B cell (primary cell): ENCODE results near the gene DNMBP. TPM values are rescaled to one million over a fixed set of nuclear protein-coding genes. Genes with fewer than 3 reads are reported as not detected.
A peak's percentile ranks its signal among the peaks of the same experiment; 100 is the strongest.

Source experiments
- ATAC-seq: fragments of 200-7000 bp; cut with Tn5 transposase; one replicate; pipeline ENCODE4 v1.10.0; 2021; ENCODE audit warnings: low read depth, mild to moderate bottlenecking, moderate number of reproducible peaks, moderate library complexity
- CTCF ChIA-PET: fragments of 350-600 bp; sonication (Branson Sonifier 250); formaldehyde crosslinking; loops from one replicate; lab custom pipeline; 2021; ENCODE audit warnings: antibody characterized with exemption, inconsistent platforms; lab: Charles Lee
- POLR2A ChIA-PET: fragments of 350-600 bp; sonication (Branson Sonifier 250); formaldehyde crosslinking; loops from one replicate; lab custom pipeline; 2021; ENCODE audit warnings: antibody characterized with exemption; lab: Charles Lee
- DNase-seq: peaks from one replicate; pipeline ENCODE4 v3.0.0; 2013
- H2AFZ ChIP-seq: 2 replicates; pipeline ENCODE4 v1.6.1; 2012; ENCODE audit warnings: mild to moderate bottlenecking, low read depth, low read length; ENCODE audit not compliant: insufficient read depth, poor library complexity, severe bottlenecking
- H3K27ac ChIP-seq, 2 donors: 1 replicate in 1 of 2; 2 replicates in 1 of 2; pipeline ENCODE4 v1.5.1; 2012 to 2013; ENCODE audit warnings: low read length in 2 of 2, mild to moderate bottlenecking in 2 of 2, moderate library complexity in 1 of 2
- H3K27me3 ChIP-seq, 4 experiments: fragments of 200-600 bp in 1 of 4; sonication (generic) in 1 of 4; replicated peaks in 1 of 4; 1 replicate in 2 of 4; 2 replicates in 2 of 4; pipeline versions ENCODE4 v1.6.1 to v1.7.0; 2013 to 2016; ENCODE audit warnings: low read length in 3 of 4, mild to moderate bottlenecking in 2 of 4, mixed read lengths in 1 of 4, moderate library complexity in 1 of 4; ENCODE audit not compliant: insufficient read depth in 4 of 4, control insufficient read depth in 3 of 4; ENCODE audit errors: control extremely low read depth in 1 of 4
- H3K36me3 ChIP-seq, 2 experiments: replicated peaks in 1 of 2; 1 replicate in 1 of 2; 2 replicates in 1 of 2; pipeline versions ENCODE4 v1.6.1 to v1.7.1; 2013; ENCODE audit warnings: low read length in 1 of 2; ENCODE audit not compliant: insufficient read depth in 2 of 2, control insufficient read depth in 1 of 2; ENCODE audit errors: control extremely low read depth in 1 of 2, extremely low read depth in 1 of 2
- H3K4me1 ChIP-seq, 2 donors: fragments of 200-600 bp in 1 of 2; sonication (generic) in 1 of 2; 1 replicate in 1 of 2; 2 replicates in 1 of 2; pipeline versions ENCODE4 v1.5.1 to v1.6.1; 2013 to 2017; ENCODE audit warnings: low read length in 2 of 2; ENCODE audit not compliant: control insufficient read depth in 2 of 2, insufficient read depth in 2 of 2
- H3K4me2 ChIP-seq: replicated peaks from 2 replicates; pipeline ENCODE3; 2012; ENCODE audit warnings: mild to moderate bottlenecking, low read depth, low read length; ENCODE audit not compliant: poor library complexity, severe bottlenecking
- H3K4me3 ChIP-seq, 5 experiments: fragments of 200-600 bp in 1 of 5; sonication (generic) in 1 of 5; 1 replicate in 3 of 5; 2 replicates in 2 of 5; pipeline versions ENCODE4 v1.5.1 to v1.7.0; 2011 to 2016; ENCODE audit warnings: low read length in 4 of 5, mild to moderate bottlenecking in 4 of 5, low read depth in 2 of 5, control low read depth in 1 of 5, moderate library complexity in 1 of 5; ENCODE audit not compliant: insufficient read depth in 1 of 5; ENCODE audit errors: control extremely low read depth in 1 of 5, extremely low read depth in 1 of 5
- H3K79me2 ChIP-seq: fragments of 200-600 bp; sonication (generic); one replicate; pipeline ENCODE4 v1.6.0; 2016; ENCODE audit warnings: low read length; ENCODE audit not compliant: control insufficient read depth, insufficient read depth
- H3K9ac ChIP-seq: fragments of 200-600 bp; sonication (generic); 2 replicates; pipeline ENCODE4 v1.6.1; 2017; ENCODE audit warnings: mild to moderate bottlenecking, low read length, moderate library complexity
- H3K9me3 ChIP-seq, 3 donors: one replicate each; pipeline versions ENCODE4 v1.6.1 to v1.7.1; 2013; ENCODE audit warnings: low read length in 2 of 3; ENCODE audit not compliant: control insufficient read depth in 2 of 3, insufficient read depth in 1 of 3; ENCODE audit errors: control extremely low read depth in 1 of 3
- H4K20me1 ChIP-seq: 2 replicates; pipeline ENCODE4 v1.6.0; 2012; ENCODE audit warnings: mild to moderate bottlenecking, low read length; ENCODE audit not compliant: insufficient read depth, control insufficient read depth, poor library complexity, severe bottlenecking
- H3K27ac Mint-ChIP-seq: one replicate; pipeline ENCODE4 v1.8.0; 2021; ENCODE audit warnings: mixed read lengths
- H3K27me3 Mint-ChIP-seq: one replicate; pipeline ENCODE4 v1.8.0; 2021; ENCODE audit warnings: mixed read lengths
- H3K4me1 Mint-ChIP-seq: one replicate; pipeline ENCODE4 v1.8.0; 2021; ENCODE audit warnings: mixed read lengths
- H3K4me3 Mint-ChIP-seq: one replicate; pipeline ENCODE4 v1.8.0; 2021; ENCODE audit warnings: mixed read lengths
- H3K9me3 Mint-ChIP-seq: one replicate; pipeline ENCODE4 v1.8.0; 2022; ENCODE audit warnings: mixed read lengths; ENCODE audit not compliant: insufficient read depth
- EZH2 ChIP-seq: IDR thresholded peaks from 2 replicates; pipeline ENCODE4 v1.6.1; 2012; ENCODE audit warnings: borderline replicate concordance, low read depth, mild to moderate bottlenecking, moderate library complexity, low read length; ENCODE audit not compliant: insufficient read depth, poor library complexity, severe bottlenecking
- WGBS: methylation state at CpG from one replicate; pipeline ENCODE4 v1.1.5; 2013; ENCODE audit warnings: missing lambda C conversion rate; ENCODE audit not compliant: insufficient coverage; 5-methylcytosine and 5-hydroxymethylcytosine counted together
- intact Hi-C: fragments of 100-400 bp; cut with micrococcal nuclease; formaldehyde crosslinking; loops from one replicate; pipeline ENCODE4 v1.10.0; 2022
- polyA plus RNA-seq: library from polyadenylated mRNA; depleted of rRNA; stranded (reverse); fragments of >200 nt; gene quantifications from 2 replicates; pipeline ENCODE4 v1.2.3, GENCODE V29; 2012
- total RNA-seq, 2 donors: library from RNA; stranded (reverse); fragments of 120-200 nt in 1 of 2; gene quantifications; 1 replicate in 1 of 2; 2 replicates in 1 of 2; pipeline versions ENCODE4 v1.2.3 to v1.2.4, GENCODE V29; 2013 to 2022
- TF ChIP-seq, protein P1 (sequence below): fragments of 200-600 bp; IDR thresholded peaks from one replicate; pipeline ENCODE4 v1.8.0; 2022; ENCODE audit warnings: antibody characterized with exemption, mild to moderate bottlenecking

The DNMBP gene
- total and polyA plus RNA-seq, 2 donors (not counting 1 experiment from before 2014, with no cell fraction given) = 12.8 to 22.6 TPM

DNA sequence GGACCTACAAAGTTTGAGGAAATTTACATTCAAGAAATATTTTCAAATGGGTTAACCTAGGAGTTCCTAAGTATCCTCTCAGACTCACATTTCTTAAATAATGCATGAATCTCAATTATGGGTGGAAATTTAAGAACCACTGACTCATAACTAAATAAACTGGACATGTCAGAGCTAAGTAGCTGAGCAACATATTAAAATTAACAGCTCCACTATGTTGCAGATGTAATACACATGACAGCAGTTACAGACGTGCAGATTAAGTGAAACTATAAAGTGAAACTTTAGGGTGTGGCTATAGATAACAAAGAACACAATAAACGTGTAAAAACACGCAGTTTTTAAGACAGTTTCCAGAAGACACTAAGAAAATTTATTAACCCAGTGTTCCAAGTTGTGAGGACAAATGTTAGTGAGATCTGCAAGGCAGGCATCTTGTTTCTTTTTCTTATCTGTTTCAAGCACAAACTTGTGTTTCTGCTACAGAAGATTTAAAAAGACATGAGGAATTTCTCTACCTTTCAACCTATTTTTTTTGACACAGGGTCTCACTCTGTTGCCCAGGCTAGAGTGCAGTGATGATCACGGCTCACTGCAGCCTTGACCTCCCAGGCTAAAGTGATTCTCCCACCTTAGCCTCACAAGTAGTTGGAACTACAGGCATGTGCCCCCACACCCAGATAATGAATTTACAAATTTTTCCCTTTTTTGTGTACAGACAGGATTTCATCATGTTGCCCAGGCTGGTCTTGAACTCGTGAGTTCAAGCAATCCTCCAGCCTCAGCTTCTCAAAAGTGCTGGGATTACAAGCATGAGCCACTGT lies 25.3 kb downstream of the DNMBP start:
- H3K4me3 Mint-ChIP-seq = peak overlapping the region; percentile 63
- POLR2A ChIA-PET = interaction anchor here (0.6 kb wide), 1 partner anchor 13 kb away, joined by 9 read pairs; no protein-coding TSS in a partner anchor
- H3K4me2 ChIP-seq = peak overlapping the region; percentile 67

More for the DNA sequence above, 25.3 kb downstream of the DNMBP start:
- Histone ChIP-seq H3K79me2 (peaks cover 77% of the 10 kb centered on the region), H3K27me3 (no peaks in the 10 kb centered on the region), H3K4me1 (peaks cover 43 to 50% of the 10 kb centered on the region in 2 donors), H3K9ac (peak overlapping the region; percentile 53), H3K9me3 (no peaks in the 10 kb centered on the region), H3K4me3 (peak overlapping the region in 1 of 5 experiments; percentile 47), H3K36me3 (no peaks in the 10 kb centered on the region), H2AFZ (peak overlapping the region; percentile 58), H3K27ac (peak overlapping the region; percentile 53 to 68), H4K20me1 (no peaks in the 10 kb centered on the region)
- TF ChIP-seq, protein P1, sequence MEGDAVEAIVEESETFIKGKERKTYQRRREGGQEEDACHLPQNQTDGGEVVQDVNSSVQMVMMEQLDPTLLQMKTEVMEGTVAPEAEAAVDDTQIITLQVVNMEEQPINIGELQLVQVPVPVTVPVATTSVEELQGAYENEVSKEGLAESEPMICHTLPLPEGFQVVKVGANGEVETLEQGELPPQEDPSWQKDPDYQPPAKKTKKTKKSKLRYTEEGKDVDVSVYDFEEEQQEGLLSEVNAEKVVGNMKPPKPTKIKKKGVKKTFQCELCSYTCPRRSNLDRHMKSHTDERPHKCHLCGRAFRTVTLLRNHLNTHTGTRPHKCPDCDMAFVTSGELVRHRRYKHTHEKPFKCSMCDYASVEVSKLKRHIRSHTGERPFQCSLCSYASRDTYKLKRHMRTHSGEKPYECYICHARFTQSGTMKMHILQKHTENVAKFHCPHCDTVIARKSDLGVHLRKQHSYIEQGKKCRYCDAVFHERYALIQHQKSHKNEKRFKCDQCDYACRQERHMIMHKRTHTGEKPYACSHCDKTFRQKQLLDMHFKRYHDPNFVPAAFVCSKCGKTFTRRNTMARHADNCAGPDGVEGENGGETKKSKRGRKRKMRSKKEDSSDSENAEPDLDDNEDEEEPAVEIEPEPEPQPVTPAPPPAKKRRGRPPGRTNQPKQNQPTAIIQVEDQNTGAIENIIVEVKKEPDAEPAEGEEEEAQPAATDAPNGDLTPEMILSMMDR = no peak
- no peak for TF ChIP-seq EZH2
- Mint-ChIP-seq H3K9me3 (no peaks in the 10 kb centered on the region), H3K27ac (peak overlapping the region; percentile 86), H3K27me3 (no peaks in the 10 kb centered on the region), H3K4me1 (peaks cover 49% of the 10 kb centered on the region)
- DNase-seq = no peak
- CTCF ChIA-PET = interaction anchor here (1.4 to 3.9 kb wide), 4 partner anchors 10 to 61 kb away, joined by 4 to 15 read pairs (median 6); partner anchors contain the start of gene DNMBP
- intact Hi-C loops = no loop called here
- WGBS = 20% methylated on average over 1 of the region's 5 CpGs
- ATAC-seq = peak; percentile 40
